ENCODE results near the gene CCAR1. TPM values are rescaled to one million over a fixed set of nuclear protein-coding genes. Genes with fewer than 3 reads are reported as not detected.

CCAR1 gene
- total and polyA plus RNA-seq, 2 of the 4 experiments (the other 2 are of a cell fraction) = 35.1 to 60.8 TPM

DNA sequence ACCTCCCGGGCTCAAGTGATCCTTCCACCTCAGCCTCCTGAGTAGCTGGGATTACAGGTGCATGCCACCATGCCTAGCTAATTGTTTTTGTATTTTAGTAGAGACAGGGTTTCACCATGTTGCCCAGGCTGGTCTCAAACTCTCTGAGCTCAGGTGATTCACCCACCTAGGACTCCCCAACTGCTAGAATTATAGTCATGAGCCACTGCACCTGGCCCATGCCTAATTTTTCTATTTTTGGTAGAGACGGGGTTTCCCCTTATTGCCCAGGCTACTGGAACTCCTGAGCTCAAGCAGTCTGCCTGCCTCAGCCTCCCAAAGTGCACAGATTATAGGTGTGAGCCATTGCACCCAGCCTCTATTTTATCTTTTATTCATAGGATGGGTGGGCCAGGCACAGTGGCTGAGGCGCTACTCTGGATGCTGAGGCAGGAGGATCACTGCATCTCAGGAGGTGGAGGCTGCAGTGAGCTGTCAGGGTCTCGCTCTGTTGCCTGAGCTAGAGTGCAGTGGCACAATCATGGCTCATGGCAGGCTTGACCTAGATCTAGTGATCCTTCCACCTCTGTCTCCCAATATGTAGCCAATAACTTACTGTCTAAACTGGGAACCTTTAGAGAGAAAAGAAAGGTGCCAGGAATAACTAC is 75.0 kb downstream of the CCAR1 start:
- H2AFZ ChIP-seq (replicated peaks; ENCODE audit: low read length, poor library complexity) = no peak overlapping the region
- no peak overlapping the region for H2BK120ac ChIP-seq (ENCODE audit: low read depth, low read length)
- H3K18ac ChIP-seq (ENCODE audit: low read depth, low read length) = no peak overlapping the region
- H2BK20ac ChIP-seq (ENCODE audit: low read depth, low read length) = no peak overlapping the region
- BruUV-seq (replicated peaks) = no TSS peak
- H2AK9ac ChIP-seq (replicated peaks; ENCODE audit: low read depth, low read length, poor library complexity) = no peak overlapping the region
- H3K4me2 ChIP-seq (ENCODE audit: low read depth, low read length) = no peak overlapping the region
- no peak overlapping the region for H4K5ac ChIP-seq (ENCODE audit: low read depth, low read length)
- H3K9me3 ChIP-seq (ENCODE audit: control insufficient read depth, insufficient read depth, low read length) = no peaks in the 10 kb centered on the region
- H3K9ac ChIP-seq (ENCODE audit: low read depth, low read length) = no peak overlapping the region
- H4K20me1 ChIP-seq (ENCODE audit: insufficient read depth, low read length) = no peaks in the 10 kb centered on the region; the same call in 1 of the 2 replicates
- CTCF ChIA-PET = no interaction called here
- no peak overlapping the region for H3K23ac ChIP-seq (ENCODE audit: low read depth, low read length)
- no peak overlapping the region for H4K91ac ChIP-seq (ENCODE audit: insufficient read depth, low read depth, low read length)
- TF ChIP-seq CHD1 (IDR thresholded peaks at IDR 0.05; ENCODE audit: low read depth, low read length) = no peak
- no peak for TF ChIP-seq NFE2L2 (IDR thresholded peaks at IDR 0.05; ENCODE audit: low read depth, low read length)
- no peak for TF ChIP-seq ELK1 (IDR thresholded peaks at IDR 0.05; ENCODE audit: borderline replicate concordance, low read depth, low read length)
- TF ChIP-seq SMC3 (IDR thresholded peaks at IDR 0.05; ENCODE audit: low read depth, low read length) = no peak
- no peak for TF ChIP-seq MAZ (IDR thresholded peaks at IDR 0.05; ENCODE audit: borderline replicate concordance, low read depth, low read length)
- TF ChIP-seq RAD21 (IDR thresholded peaks at IDR 0.05; ENCODE audit: low read length) = no peak
- no peak for TF ChIP-seq RFX5 (IDR thresholded peaks at IDR 0.05; ENCODE audit: low read depth, low read length)
- no peak overlapping the region for H3K56ac ChIP-seq (ENCODE audit: extremely low read depth, insufficient read depth, low read length)
- 100% methylated on average over 1 of the region's 4 CpGs; no CpG with 5 or more reads in 1 of the 2 experiments for WGBS, 2 experiments (ENCODE audit: extremely low coverage in 2 of 2, insufficient read length in 1 of 2)
- no peak overlapping the region for H2BK15ac ChIP-seq (ENCODE audit: low read depth, low read length)
- no peak overlapping the region for H4K8ac ChIP-seq (ENCODE audit: low read depth in 2 of 2, low read length in 2 of 2)
- no peak overlapping the region for H3K4ac ChIP-seq (ENCODE audit: low read depth, low read length)
- H3K9me1 ChIP-seq (ENCODE audit: insufficient read depth, low read length) = no peaks in the 10 kb centered on the region; the same call in 1 of the 2 replicates
- no peaks in the 10 kb centered on the region for H3K27me3 ChIP-seq (ENCODE audit: control insufficient read depth, insufficient read depth, low read length)
- no peak overlapping the region for H3K4me3 ChIP-seq (ENCODE audit: insufficient read depth, low read depth, low read length)
- POLR2A ChIA-PET (ENCODE audit: unreplicated experiment) = no interaction called here
- H3K79me1 ChIP-seq (ENCODE audit: low read depth in 1 of 2, low read length in 2 of 2) = 0 out of 4 replicates have a peak, but pooled peaks cover 0 to 3% of the 10 kb centered on the region in 2 experiments
- H2BK5ac ChIP-seq (ENCODE audit: low read depth, low read length, poor library complexity, severe bottlenecking) = no peak overlapping the region
- DNase-seq = no peak
- intact Hi-C loops (cut with micrococcal nuclease) (no loop called here), in situ Hi-C loops (cut with MboI; ENCODE audit: low sequenced_read_pairs) (no loop called here), dilution Hi-C loops (cut with HindIII; ENCODE audit: low sequenced_read_pairs, unreplicated experiment) (no loop called here)
- ATAC-seq (ENCODE audit: low read depth) = no peak
- H3K27ac ChIP-seq (ENCODE audit: insufficient read depth, low read length) = no peak overlapping the region
- H3K14ac ChIP-seq (replicated peaks; ENCODE audit: low read depth, low read length) = no peak overlapping the region
- peaks cover 28% of the 10 kb centered on the region for H3K36me3 ChIP-seq (ENCODE audit: control insufficient read depth, insufficient read depth, low read length)
- H2AK5ac ChIP-seq (ENCODE audit: low read depth, low read length) = no peak overlapping the region
- H3K4me1 ChIP-seq (ENCODE audit: control insufficient read depth, insufficient read depth, low read length) = no peaks in the 10 kb centered on the region

All from IMR-90 (cell line).